Measurements from ENCODE around the gene ASIC4. TPM values are rescaled to one million over a fixed set of nuclear protein-coding genes. Genes with fewer than 3 reads are reported as not detected.

Gene ASIC4
- polyA plus RNA-seq, 3 donors = not detected

DNA sequence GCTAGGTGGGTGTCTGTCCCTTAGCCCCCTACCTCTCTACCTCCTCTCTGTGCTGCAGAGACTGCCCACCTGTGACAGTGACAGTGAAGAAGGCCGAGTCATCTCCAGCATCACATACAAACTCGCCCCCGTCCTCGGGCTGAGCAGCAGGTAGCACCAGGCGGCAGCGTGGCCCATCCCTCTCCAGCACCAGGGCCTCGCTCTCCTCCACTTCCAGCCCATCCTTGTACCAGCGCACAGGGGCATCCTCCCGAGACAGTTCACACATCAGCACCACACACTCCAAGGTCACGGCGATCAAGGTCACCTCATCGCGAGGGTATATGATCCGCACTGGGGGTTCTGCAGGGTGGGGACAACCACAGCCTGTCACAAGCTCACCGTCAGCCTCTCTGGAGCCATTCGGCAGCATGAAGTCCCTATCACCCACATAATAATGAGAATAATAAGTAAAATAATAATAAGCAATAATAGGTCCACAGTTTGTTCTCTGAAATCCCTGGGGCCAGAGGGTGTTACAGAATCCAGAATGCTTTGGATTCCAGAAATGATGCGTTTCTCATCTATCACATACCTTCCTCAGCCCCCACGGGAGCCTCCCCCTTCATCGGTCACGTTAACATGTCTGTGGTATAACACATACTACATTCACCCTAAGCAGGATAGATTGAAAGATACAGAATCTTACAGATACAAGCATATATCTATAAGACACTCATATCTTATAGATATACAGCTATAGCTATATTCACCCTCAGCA is 45.1 kb downstream of the ASIC4 start:
- no peaks in the 10 kb centered on the region for H4K20me1 ChIP-seq (ENCODE audit: insufficient read depth, low read length)
- H3K4me2 ChIP-seq (replicated peaks; ENCODE audit: extremely low read depth, low read length, poor library complexity, severe bottlenecking) = no peak overlapping the region
- no peaks in the 10 kb centered on the region for H3K79me2 ChIP-seq (ENCODE audit: insufficient read depth, low read length)
- H3K4me3 Mint-ChIP-seq = no peak overlapping the region
- H3K4me1 Mint-ChIP-seq = no peaks in the 10 kb centered on the region
- no peak overlapping the region for H3K4me3 ChIP-seq (replicated peaks in 1 of 3; ENCODE audit: low read depth in 2 of 3, low read length in 3 of 3)
- H3K36me3 Mint-ChIP-seq = no peaks in the 10 kb centered on the region
- no peak for DNase-seq
- H3K9me3 Mint-ChIP-seq = no peaks in the 10 kb centered on the region
- 98% methylated on average over 14 of the region's 20 CpGs for WGBS (ENCODE audit: insufficient coverage)
- H3K36me3 ChIP-seq (replicated peaks in 1 of 2; ENCODE audit: control insufficient read depth in 1 of 2, insufficient read depth in 2 of 2, low read length in 2 of 2) = no peaks in the 10 kb centered on the region
- no peaks in the 10 kb centered on the region for H3K9me3 ChIP-seq (replicated peaks in 1 of 2; ENCODE audit: control insufficient read depth in 1 of 2, insufficient read depth in 1 of 2, low read length in 2 of 2)
- no peak overlapping the region for H3K27ac ChIP-seq (ENCODE audit: low read depth in 1 of 2, low read length in 2 of 2)
- peaks cover 0 to 4% (median 1%) of the 10 kb centered on the region in 3 donors for H3K27me3 Mint-ChIP-seq (ENCODE audit: low read depth in 3 of 3)
- H3K27me3 ChIP-seq (ENCODE audit: control insufficient read depth in 2 of 2, insufficient read depth in 2 of 2, low read length in 2 of 2) = no peaks in the 10 kb centered on the region
- H2AFZ ChIP-seq (ENCODE audit: insufficient read depth, low read depth, low read length, poor library complexity, severe bottlenecking) = no peak overlapping the region
- intact Hi-C loops (cut with micrococcal nuclease) = no loop called here
- no peak overlapping the region for H3K9ac ChIP-seq (ENCODE audit: insufficient read depth, low read length, poor library complexity, severe bottlenecking)
- TF ChIP-seq CTCF (IDR thresholded peaks at IDR 0.05) = no peak
- no peak overlapping the region for H3K27ac Mint-ChIP-seq
- no peaks in the 10 kb centered on the region for H3K4me1 ChIP-seq (ENCODE audit: control insufficient read depth in 1 of 2, insufficient read depth in 2 of 2, low read length in 2 of 2)

DNA sequence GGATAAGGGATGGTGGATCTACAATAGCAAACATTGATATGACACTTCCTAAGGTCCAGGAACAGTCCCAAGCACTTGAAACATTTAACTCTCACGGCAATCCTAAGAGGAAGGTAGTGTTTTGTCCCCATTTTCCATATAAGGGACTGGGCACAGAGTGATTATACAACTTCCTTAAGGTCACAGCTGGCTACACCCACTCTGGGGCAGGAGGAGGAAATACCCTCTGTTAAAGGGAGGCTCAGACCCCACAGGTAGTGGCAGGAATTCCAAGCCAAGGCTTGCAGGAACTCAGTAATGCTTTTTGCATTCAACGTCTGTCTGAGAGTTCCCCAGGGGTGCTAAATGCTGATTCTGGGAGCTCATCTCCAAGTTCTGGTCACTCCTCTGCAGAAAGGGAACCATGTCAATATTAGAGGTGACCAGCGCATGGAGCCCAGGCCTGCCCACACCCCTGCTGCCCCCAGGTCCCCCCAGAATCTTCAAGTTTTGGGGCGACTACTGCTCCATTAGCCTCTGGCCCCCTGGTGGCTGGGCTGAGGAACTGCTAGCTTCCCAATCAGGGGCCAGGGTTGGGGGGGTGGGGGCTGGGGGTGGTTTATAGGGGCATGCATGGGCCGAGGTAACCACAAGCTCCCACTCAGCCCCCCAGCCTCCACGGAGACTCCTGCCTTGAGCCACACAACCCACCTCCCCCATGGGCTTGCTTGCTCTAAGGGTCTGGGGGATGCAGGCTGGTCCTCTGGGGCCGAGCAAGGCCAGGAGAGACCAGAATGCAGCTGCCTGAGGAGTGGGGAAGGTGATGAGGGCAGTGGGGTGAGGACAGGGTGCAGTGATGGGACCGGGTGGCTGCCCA is 46.0 kb downstream of the ASIC4 start:
- intact Hi-C loops (cut with micrococcal nuclease) = no loop called here
- H4K20me1 ChIP-seq (ENCODE audit: insufficient read depth, low read length) = no peaks in the 10 kb centered on the region
- no peaks in the 10 kb centered on the region for H3K79me2 ChIP-seq (ENCODE audit: insufficient read depth, low read length)
- no peaks in the 10 kb centered on the region for H3K27me3 ChIP-seq (ENCODE audit: control insufficient read depth in 2 of 2, insufficient read depth in 2 of 2, low read length in 2 of 2)
- no peak overlapping the region for H3K27ac ChIP-seq (ENCODE audit: low read depth in 1 of 2, low read length in 2 of 2)
- no peak overlapping the region for H2AFZ ChIP-seq (ENCODE audit: insufficient read depth, low read depth, low read length, poor library complexity, severe bottlenecking)
- Mint-ChIP-seq H3K4me3 (no peak overlapping the region), H3K4me1 (no peaks in the 10 kb centered on the region), H3K9me3 (no peaks in the 10 kb centered on the region), H3K27me3 (ENCODE audit: low read depth in 3 of 3) (peaks cover 0 to 4% (median 1%) of the 10 kb centered on the region in 3 donors), H3K36me3 (no peaks in the 10 kb centered on the region), H3K27ac (no peak overlapping the region)
- no peaks in the 10 kb centered on the region for H3K4me1 ChIP-seq (ENCODE audit: control insufficient read depth in 1 of 2, insufficient read depth in 2 of 2, low read length in 2 of 2)
- H3K4me2 ChIP-seq (replicated peaks; ENCODE audit: extremely low read depth, low read length, poor library complexity, severe bottlenecking) = no peak overlapping the region
- no peaks in the 10 kb centered on the region for H3K36me3 ChIP-seq (replicated peaks in 1 of 2; ENCODE audit: control insufficient read depth in 1 of 2, insufficient read depth in 2 of 2, low read length in 2 of 2)
- peak; percentile 98 for TF ChIP-seq CTCF (IDR thresholded peaks at IDR 0.05)
- H3K9me3 ChIP-seq (replicated peaks in 1 of 2; ENCODE audit: control insufficient read depth in 1 of 2, insufficient read depth in 1 of 2, low read length in 2 of 2) = no peaks in the 10 kb centered on the region
- WGBS (ENCODE audit: insufficient coverage) = 64% methylated on average over 4 of the region's 8 CpGs
- DNase-seq = peak in 1 of 3 donors; percentile 12
- H3K9ac ChIP-seq (ENCODE audit: insufficient read depth, low read length, poor library complexity, severe bottlenecking) = no peak overlapping the region
- H3K4me3 ChIP-seq (replicated peaks in 1 of 3; ENCODE audit: low read depth in 2 of 3, low read length in 3 of 3) = no peak overlapping the region
